Hepatocyte (in vitro differentiated cells): ENCODE data around the gene DRAXIN. TPM values are rescaled to one million over a fixed set of nuclear protein-coding genes. Genes with fewer than 3 reads are reported as not detected.

ENCODE experiments used
- DNase-seq: peaks from one replicate; pipeline ENCODE4 v3.0.0-alpha.2; 2016; ENCODE audit warnings: low spot score
- H2AFZ ChIP-seq: fragments of 200-600 bp; sonication (generic); 2 replicates; pipeline ENCODE4 v1.6.0; 2016; ENCODE audit warnings: antibody characterized with exemption, mild to moderate bottlenecking
- H3K27ac ChIP-seq: fragments of 200-600 bp; sonication (generic); 2 replicates; pipeline ENCODE4 v1.5.1; 2016; ENCODE audit warnings: mild to moderate bottlenecking
- H3K27me3 ChIP-seq: fragments of 200-600 bp; sonication (generic); 2 replicates; pipeline ENCODE4 v1.6.1; 2016
- H3K36me3 ChIP-seq: fragments of 200-600 bp; sonication (generic); replicated peaks from 2 replicates; pipeline ENCODE4 v1.5.1; 2016; ENCODE audit warnings: low read depth; ENCODE audit not compliant: insufficient read depth
- H3K4me1 ChIP-seq: fragments of 200-600 bp; sonication (generic); 2 replicates; pipeline ENCODE4 v1.5.1; 2016; ENCODE audit warnings: mild to moderate bottlenecking, moderate library complexity; ENCODE audit not compliant: insufficient read depth
- H3K4me2 ChIP-seq: fragments of 200-600 bp; sonication (generic); 2 replicates; pipeline ENCODE4 v1.6.0; 2016
- H3K4me3 ChIP-seq: fragments of 200-600 bp; sonication (generic); 2 replicates; pipeline ENCODE4 v1.5.1; 2016; ENCODE audit warnings: mild to moderate bottlenecking
- H3K79me2 ChIP-seq: fragments of 200-600 bp; sonication (generic); 2 replicates; pipeline ENCODE4 v1.6.0; 2017; ENCODE audit warnings: mild to moderate bottlenecking
- H3K9me2 ChIP-seq: fragments of 200-600 bp; sonication (generic); replicated peaks from 2 replicates; pipeline ENCODE4 v1.6.0; 2017; ENCODE audit warnings: mild to moderate bottlenecking; ENCODE audit not compliant: insufficient read depth
- H3K9me3 ChIP-seq: fragments of 200-600 bp; sonication (generic); 2 replicates; pipeline ENCODE4 v1.5.1; 2016; ENCODE audit warnings: low read depth, mild to moderate bottlenecking
- H4K20me1 ChIP-seq: fragments of 200-600 bp; sonication (generic); 2 replicates; pipeline ENCODE4 v1.6.0; 2016; ENCODE audit warnings: mild to moderate bottlenecking; ENCODE audit not compliant: insufficient read depth, poor library complexity, severe bottlenecking
- CTCF ChIP-seq: fragments of 200-600 bp; sonication (generic); IDR thresholded peaks from 2 replicates; pipeline ENCODE4 v1.5.1; 2016; ENCODE audit warnings: antibody characterized with exemption, mild to moderate bottlenecking; ENCODE audit not compliant: poor library complexity
- EZH2 ChIP-seq: fragments of 200-600 bp; sonication (generic); IDR thresholded peaks from 2 replicates; pipeline ENCODE4 v1.6.1; 2016; ENCODE audit warnings: antibody characterized with exemption, mild to moderate bottlenecking, borderline replicate concordance
- EZH2phosphoT487 ChIP-seq: fragments of 200-600 bp; sonication (generic); IDR thresholded peaks from one replicate; pipeline ENCODE4 v1.6.1; 2018; ENCODE audit warnings: antibody characterized with exemption, mild to moderate bottlenecking, low read depth, moderate library complexity; ENCODE audit not compliant: unreplicated experiment, severe bottlenecking
- WGBS: methylation state at CpG from one replicate; pipeline ENCODE4 v1.1.6; 2016; ENCODE audit warnings: low lambda C conversion rate; ENCODE audit errors: missing lambda C conversion rate; 5-methylcytosine and 5-hydroxymethylcytosine counted together
- polyA plus RNA-seq: library from polyadenylated mRNA; unstranded; fragments of >200 nt; fragmentation: Nextera tagmentation; extraction: Ambion mirVana; gene quantifications from 2 replicates; pipeline ENCODE4 v1.2.1, GENCODE V29; 2016
- total RNA-seq: library from RNA; depleted of rRNA; stranded (reverse); fragments of >200 nt; gene quantifications from 2 replicates; pipeline ENCODE4 v1.2.3, GENCODE V29; 2014

DRAXIN gene
- total and polyA plus RNA-seq, 2 experiments from 2014 or later: 0.60 TPM; not detected in 1

GRCh38 chr1:11746092-11746491 is 54.6 kb downstream of the DRAXIN start:
- Histone ChIP-seq H4K20me1 (no peaks in the 10 kb centered on the region), H3K9me2 (no peaks in the 10 kb centered on the region), H2AFZ (no peak overlapping the region), H3K4me2 (no peak overlapping the region), H3K9me3 (no peaks in the 10 kb centered on the region), H3K4me1 (no peaks in the 10 kb centered on the region), H3K79me2 (no peaks in the 10 kb centered on the region), H3K4me3 (no peak overlapping the region), H3K36me3 (no peaks in the 10 kb centered on the region), H3K27me3 (no peaks in the 10 kb centered on the region), H3K27ac (no peak overlapping the region)
- DNase-seq: no peak
- WGBS: 94% methylated on average over 6 of the region's 6 CpGs
- TF ChIP-seq CTCF (no peak), EZH2 (no peak), EZH2phosphoT487 (no peak)

- Histone ChIP-seq H3K9me2 (no peaks in the 10 kb centered on the region), H2AFZ (no peak overlapping the region), H3K36me3 (no peaks in the 10 kb centered on the region), H3K27ac (no peak overlapping the region), H4K20me1 (no peaks in the 10 kb centered on the region), H3K4me2 (no peak overlapping the region), H3K9me3 (no peaks in the 10 kb centered on the region), H3K4me3 (no peak overlapping the region), H3K4me1 (no peaks in the 10 kb centered on the region), H3K27me3 (no peaks in the 10 kb centered on the region), H3K79me2 (no peaks in the 10 kb centered on the region)
- no peak for DNase-seq
- TF ChIP-seq CTCF: no peak
- no peak for TF ChIP-seq EZH2phosphoT487
- 90% methylated on average over 20 of the region's 20 CpGs for WGBS
Measured at GRCh38 chr1:11746795-11747487, 55.4 kb downstream of the DRAXIN start.

- TF ChIP-seq EZH2phosphoT487: no peak
- TF ChIP-seq CTCF: no peak
- TF ChIP-seq EZH2: no peak
- no peak overlapping the region for H3K27ac ChIP-seq
- no peaks in the 10 kb centered on the region for H3K4me1 ChIP-seq
Measured at GRCh38 chr1:11748294-11749202, 57.0 kb downstream of the DRAXIN start.

More at GRCh38 chr1:11748294-11749202, 57.0 kb downstream of the DRAXIN start:
- Histone ChIP-seq H3K9me2 (no peaks in the 10 kb centered on the region), H3K9me3 (no peaks in the 10 kb centered on the region), H3K4me2 (no peak overlapping the region), H4K20me1 (no peaks in the 10 kb centered on the region), H3K4me3 (no peak overlapping the region), H3K36me3 (no peaks in the 10 kb centered on the region), H2AFZ (no peak overlapping the region), H3K79me2 (no peaks in the 10 kb centered on the region), H3K27me3 (no peaks in the 10 kb centered on the region)
- WGBS: 98% methylated on average over 26 of the region's 27 CpGs
- no peak for DNase-seq
